GM12873 (cell line): ENCODE measurements around the gene RIBC1.

Source experiments
- TF ChIP-seq, protein P1 (sequence below): IDR thresholded peaks from 2 replicates; pipeline ENCODE4 v1.5.1; 2012; ENCODE audit warnings: low read depth, mild to moderate bottlenecking, moderate library complexity, low read length, control low read depth; ENCODE audit not compliant: insufficient read depth; ENCODE audit errors: missing control alignments

RIBC1 gene

GRCh38 chrX:53447441-53447840 is 24.8 kb downstream of the RIBC1 start:
- TF ChIP-seq, protein P1, sequence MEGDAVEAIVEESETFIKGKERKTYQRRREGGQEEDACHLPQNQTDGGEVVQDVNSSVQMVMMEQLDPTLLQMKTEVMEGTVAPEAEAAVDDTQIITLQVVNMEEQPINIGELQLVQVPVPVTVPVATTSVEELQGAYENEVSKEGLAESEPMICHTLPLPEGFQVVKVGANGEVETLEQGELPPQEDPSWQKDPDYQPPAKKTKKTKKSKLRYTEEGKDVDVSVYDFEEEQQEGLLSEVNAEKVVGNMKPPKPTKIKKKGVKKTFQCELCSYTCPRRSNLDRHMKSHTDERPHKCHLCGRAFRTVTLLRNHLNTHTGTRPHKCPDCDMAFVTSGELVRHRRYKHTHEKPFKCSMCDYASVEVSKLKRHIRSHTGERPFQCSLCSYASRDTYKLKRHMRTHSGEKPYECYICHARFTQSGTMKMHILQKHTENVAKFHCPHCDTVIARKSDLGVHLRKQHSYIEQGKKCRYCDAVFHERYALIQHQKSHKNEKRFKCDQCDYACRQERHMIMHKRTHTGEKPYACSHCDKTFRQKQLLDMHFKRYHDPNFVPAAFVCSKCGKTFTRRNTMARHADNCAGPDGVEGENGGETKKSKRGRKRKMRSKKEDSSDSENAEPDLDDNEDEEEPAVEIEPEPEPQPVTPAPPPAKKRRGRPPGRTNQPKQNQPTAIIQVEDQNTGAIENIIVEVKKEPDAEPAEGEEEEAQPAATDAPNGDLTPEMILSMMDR: no peak

DNA sequence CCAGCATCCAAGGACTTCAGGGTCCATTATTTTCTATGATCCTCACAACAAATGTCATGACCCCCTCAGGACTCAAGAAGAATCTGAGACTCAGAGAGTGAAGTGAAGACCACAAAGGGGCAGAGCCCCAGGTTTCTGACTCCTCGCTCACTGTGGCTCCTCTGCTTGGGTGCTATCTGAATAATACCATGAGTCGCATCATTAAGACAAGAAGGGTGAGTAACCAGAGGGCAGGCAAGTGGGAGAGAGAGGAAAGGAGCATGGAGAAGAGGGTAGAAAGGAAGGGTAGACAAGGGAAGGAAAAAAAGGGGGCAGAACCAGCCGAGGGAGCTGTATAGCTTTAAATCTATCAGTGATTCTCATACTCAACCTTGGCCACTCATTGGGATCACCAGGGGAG is 27.0 kb downstream of the RIBC1 start:
- TF ChIP-seq, protein P1: no peak

DNA sequence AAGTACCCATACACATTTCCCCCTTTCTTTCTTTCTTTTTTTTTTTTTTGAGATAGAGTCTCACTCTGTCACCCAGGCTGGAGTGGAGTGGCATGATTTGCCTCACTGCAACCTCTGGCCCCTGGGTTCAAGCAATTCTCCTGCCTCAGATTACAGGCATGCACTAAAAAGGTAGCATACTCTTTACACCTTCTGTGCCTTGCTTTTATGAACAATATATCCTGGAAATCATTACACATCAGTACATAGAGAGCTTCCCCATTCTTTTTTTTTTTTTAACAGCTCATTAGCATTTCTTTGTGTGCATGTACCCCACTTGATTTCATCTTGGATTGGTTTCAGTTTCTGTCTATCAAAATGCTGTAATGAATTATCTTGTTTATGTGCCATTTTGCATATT is 30.1 kb downstream of the RIBC1 start:
- TF ChIP-seq, protein P1: no peak

DNA sequence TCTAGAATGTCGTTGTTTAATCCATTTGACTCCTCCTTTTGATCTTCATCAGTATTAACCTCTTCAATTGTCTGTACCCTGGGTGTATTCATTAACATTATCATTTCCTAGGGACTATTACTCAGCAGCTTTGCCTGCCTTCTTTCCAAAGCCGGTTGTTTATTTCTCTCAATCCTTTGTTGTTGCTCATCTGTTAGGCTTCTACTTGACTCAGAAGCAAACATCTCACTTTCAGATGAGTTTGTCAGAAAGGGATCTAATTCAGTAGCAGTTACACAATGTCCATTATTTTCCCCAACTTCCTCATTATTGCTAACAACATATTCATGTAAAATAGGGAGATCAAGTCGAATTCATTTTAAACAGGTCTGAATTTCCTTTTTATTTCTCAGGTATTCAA is 33.6 kb downstream of the RIBC1 start:
- TF ChIP-seq, protein P1: no peak

GRCh38 chrX:53458082-53458481 is 35.4 kb downstream of the RIBC1 start:
- TF ChIP-seq, protein P1: no peak

GRCh38 chrX:53471346-53471745 is 48.7 kb downstream of the RIBC1 start:
- TF ChIP-seq, protein P1: no peak

GRCh38 chrX:53474707-53475106 is 52.0 kb downstream of the RIBC1 start:
- TF ChIP-seq, protein P1: no peak
